CD4-positive, CD25-positive, alpha-beta regulatory T cell (primary cell): ENCODE data around the gene CNTNAP2. TPM values are rescaled to one million over a fixed set of nuclear protein-coding genes. Genes with fewer than 3 reads are reported as not detected.

Source experiments
- ATAC-seq, 2 donors: fragments of 150-1000 bp; cut with Tn5 transposase; one replicate each; pipeline ENCODE4 v1.10.0; 2021; ENCODE audit warnings: low read depth in 2 of 2, moderate number of reproducible peaks in 2 of 2, moderate library complexity in 1 of 2
- DNase-seq, 3 donors: peaks; one replicate each; pipeline versions ENCODE4 v3.0.0 to v3.0.0-alpha.2; 2012 to 2022; ENCODE audit warnings: mixed read lengths in 1 of 3
- H3K27ac ChIP-seq: one replicate; pipeline ENCODE4 v1.7.0; 2013; ENCODE audit warnings: mild to moderate bottlenecking, low read length; ENCODE audit not compliant: insufficient read depth, poor library complexity, severe bottlenecking
- H3K27me3 ChIP-seq: one replicate; pipeline ENCODE4 v1.7.0; 2013; ENCODE audit warnings: low read length; ENCODE audit not compliant: control insufficient read depth, insufficient read depth
- H3K36me3 ChIP-seq: one replicate; pipeline ENCODE4 v1.7.0; 2013; ENCODE audit warnings: mild to moderate bottlenecking, low read length, moderate library complexity; ENCODE audit not compliant: control insufficient read depth, insufficient read depth
- H3K4me1 ChIP-seq: 2 replicates; pipeline ENCODE4 v1.7.0; 2013; ENCODE audit warnings: mild to moderate bottlenecking, low read length; ENCODE audit not compliant: insufficient read depth, control insufficient read depth, poor library complexity, severe bottlenecking
- H3K4me3 ChIP-seq: one replicate; pipeline ENCODE4 v1.7.0; 2013; ENCODE audit warnings: low read depth, mild to moderate bottlenecking, low read length, moderate library complexity
- H3K9me3 ChIP-seq, 2 experiments: 1 replicate in 1 of 2; 2 replicates in 1 of 2; pipeline ENCODE4 v1.7.0; 2013; ENCODE audit warnings: low read length in 2 of 2, mild to moderate bottlenecking in 1 of 2, moderate library complexity in 1 of 2; ENCODE audit not compliant: control insufficient read depth in 2 of 2
- H3K27ac Mint-ChIP-seq, 3 donors: one replicate each; pipeline ENCODE4 v1.8.0; 2020 to 2022; ENCODE audit warnings: mild to moderate bottlenecking in 3 of 3, mixed read lengths in 3 of 3, moderate library complexity in 2 of 3
- H3K27me3 Mint-ChIP-seq: one replicate; pipeline ENCODE4 v1.8.0; 2022; ENCODE audit warnings: mild to moderate bottlenecking, mixed read lengths
- H3K36me3 Mint-ChIP-seq: one replicate; pipeline ENCODE4 v1.8.0; 2020; ENCODE audit warnings: mixed read lengths
- H3K4me1 Mint-ChIP-seq, 4 donors: one replicate each; pipeline ENCODE4 v1.8.0; 2020 to 2022; ENCODE audit warnings: mixed read lengths in 4 of 4, mild to moderate bottlenecking in 1 of 4
- H3K4me3 Mint-ChIP-seq, 4 donors: one replicate each; pipeline ENCODE4 v1.8.0; 2020 to 2022; ENCODE audit warnings: mild to moderate bottlenecking in 4 of 4, mixed read lengths in 4 of 4, moderate library complexity in 3 of 4
- H3K9me3 Mint-ChIP-seq, 7 donors: one replicate each; pipeline ENCODE4 v1.8.0; 2020 to 2022; ENCODE audit warnings: mixed read lengths in 7 of 7, mild to moderate bottlenecking in 3 of 7, moderate library complexity in 2 of 7
- polyA plus RNA-seq, 4 donors: library from polyadenylated mRNA; unstranded; fragments of 300-500 nt; fragmentation: Illumina TruSeq; gene quantifications; one replicate each; pipeline ENCODE4 v1.2.3, GENCODE V29; 2021
- total RNA-seq: library from RNA; stranded (reverse); gene quantifications from one replicate; pipeline ENCODE4 v1.2.3, GENCODE V29; 2022

The CNTNAP2 gene
- total and polyA plus RNA-seq, 5 donors from 2014 or later: 0.02 to 0.15 TPM; not detected in 3

- no peaks in the 10 kb centered on the region for H3K27me3 Mint-ChIP-seq
- peaks cover 0 to 4% of the 10 kb centered on the region in 2 experiments for H3K9me3 ChIP-seq
- H3K27ac ChIP-seq: no peak overlapping the region
- no peak overlapping the region for H3K4me3 ChIP-seq
- no peaks in the 10 kb centered on the region for H3K27me3 ChIP-seq
- no peaks in the 10 kb centered on the region for H3K36me3 ChIP-seq
- peaks cover 3 to 17% (median 12%) of the 10 kb centered on the region in 7 donors for H3K9me3 Mint-ChIP-seq
- H3K27ac Mint-ChIP-seq: no peak overlapping the region
- no peak for ATAC-seq
- H3K4me3 Mint-ChIP-seq: no peak overlapping the region
- no peak for DNase-seq
- H3K4me1 Mint-ChIP-seq: no peaks in the 10 kb centered on the region
- no peaks in the 10 kb centered on the region for H3K4me1 ChIP-seq
- no peaks in the 10 kb centered on the region for H3K36me3 Mint-ChIP-seq
Observed at GRCh38 chr7:147636553-147636952, 1520.0 kb downstream of the CNTNAP2 start.

- no peaks in the 10 kb centered on the region for H3K4me1 Mint-ChIP-seq
- Histone ChIP-seq H3K4me1 (no peaks in the 10 kb centered on the region), H3K4me3 (no peak overlapping the region), H3K27ac (no peak overlapping the region), H3K36me3 (no peaks in the 10 kb centered on the region), H3K9me3 (peaks cover 0 to 2% of the 10 kb centered on the region in 2 experiments), H3K27me3 (no peaks in the 10 kb centered on the region)
- ATAC-seq (no peak), DNase-seq (no peak)
- H3K36me3 Mint-ChIP-seq: no peaks in the 10 kb centered on the region
- H3K4me3 Mint-ChIP-seq: no peak overlapping the region
- no peak overlapping the region for H3K27ac Mint-ChIP-seq
- H3K27me3 Mint-ChIP-seq: no peaks in the 10 kb centered on the region
- H3K9me3 Mint-ChIP-seq: peaks cover 2 to 17% (median 11%) of the 10 kb centered on the region in 7 donors
Observed at GRCh38 chr7:147638566-147638965, 1522.0 kb downstream of the CNTNAP2 start.

DNA sequence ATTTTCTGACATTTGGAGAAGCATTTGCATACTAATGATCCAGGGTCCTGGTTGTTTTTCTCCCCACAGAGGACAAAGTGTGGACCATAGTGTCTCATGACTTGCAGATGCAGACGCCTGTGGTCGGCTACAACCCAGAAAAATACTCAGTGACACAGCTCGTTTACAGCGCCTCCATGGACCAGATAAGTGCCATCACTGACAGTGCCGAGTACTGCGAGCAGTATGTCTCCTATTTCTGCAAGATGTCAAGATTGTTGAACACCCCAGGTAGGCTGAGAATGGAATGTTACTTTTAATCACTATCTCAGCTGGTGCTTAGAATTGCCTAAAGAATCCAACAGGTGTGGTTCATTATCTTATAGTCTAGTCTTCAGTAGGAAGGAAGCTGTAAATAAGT lies 1522.4 kb downstream of the CNTNAP2 start:
- H3K36me3 Mint-ChIP-seq: no peaks in the 10 kb centered on the region

GRCh38 chr7:147639751-147640150 lies 1523.2 kb downstream of the CNTNAP2 start:
- Mint-ChIP-seq H3K27me3 (no peaks in the 10 kb centered on the region), H3K36me3 (no peaks in the 10 kb centered on the region), H3K4me1 (no peaks in the 10 kb centered on the region), H3K9me3 (peaks cover 2 to 17% (median 9%) of the 10 kb centered on the region in 7 donors), H3K4me3 (no peak overlapping the region), H3K27ac (no peak overlapping the region)
- no peak overlapping the region for H3K27ac ChIP-seq
- H3K4me1 ChIP-seq: no peaks in the 10 kb centered on the region
- no peak for ATAC-seq
- no peaks in the 10 kb centered on the region for H3K9me3 ChIP-seq
- no peaks in the 10 kb centered on the region for H3K36me3 ChIP-seq
- no peaks in the 10 kb centered on the region for H3K27me3 ChIP-seq
- no peak overlapping the region for H3K4me3 ChIP-seq
- no peak for DNase-seq

More for the DNA sequence above, 1522.4 kb downstream of the CNTNAP2 start:
- Histone ChIP-seq H3K27ac (no peak overlapping the region), H3K36me3 (no peaks in the 10 kb centered on the region), H3K9me3 (no peaks in the 10 kb centered on the region), H3K4me1 (no peaks in the 10 kb centered on the region), H3K4me3 (no peak overlapping the region), H3K27me3 (no peaks in the 10 kb centered on the region)
- peaks cover 2 to 17% (median 11%) of the 10 kb centered on the region in 7 donors for H3K9me3 Mint-ChIP-seq
- H3K4me1 Mint-ChIP-seq: no peaks in the 10 kb centered on the region
- no peaks in the 10 kb centered on the region for H3K27me3 Mint-ChIP-seq
- no peak overlapping the region for H3K4me3 Mint-ChIP-seq
- H3K27ac Mint-ChIP-seq: no peak overlapping the region
- no peak for ATAC-seq
- no peak for DNase-seq

- Histone ChIP-seq H3K4me3 (no peak overlapping the region), H3K36me3 (no peaks in the 10 kb centered on the region), H3K27ac (no peak overlapping the region), H3K9me3 (no peaks in the 10 kb centered on the region), H3K4me1 (no peaks in the 10 kb centered on the region), H3K27me3 (no peaks in the 10 kb centered on the region)
- no peaks in the 10 kb centered on the region for H3K27me3 Mint-ChIP-seq
- DNase-seq (no peak), ATAC-seq (no peak)
- no peak overlapping the region for H3K27ac Mint-ChIP-seq
- H3K4me3 Mint-ChIP-seq: no peak overlapping the region
- no peaks in the 10 kb centered on the region for H3K4me1 Mint-ChIP-seq
- H3K9me3 Mint-ChIP-seq: peaks cover 4 to 12% (median 10%) of the 10 kb centered on the region in 7 donors
- no peaks in the 10 kb centered on the region for H3K36me3 Mint-ChIP-seq
Observed at GRCh38 chr7:147640821-147641220, 1524.2 kb downstream of the CNTNAP2 start.

GRCh38 chr7:147646568-147646967 lies 1530.0 kb downstream of the CNTNAP2 start:
- Histone ChIP-seq H3K27me3 (no peaks in the 10 kb centered on the region), H3K27ac (no peak overlapping the region), H3K9me3 (no peaks in the 10 kb centered on the region), H3K4me3 (no peak overlapping the region), H3K4me1 (no peaks in the 10 kb centered on the region), H3K36me3 (no peaks in the 10 kb centered on the region)
- Mint-ChIP-seq H3K4me1 (no peaks in the 10 kb centered on the region), H3K27me3 (no peaks in the 10 kb centered on the region), H3K36me3 (no peaks in the 10 kb centered on the region), H3K4me3 (no peak overlapping the region), H3K27ac (no peak overlapping the region), H3K9me3 (peaks cover 2 to 8% (median 4%) of the 10 kb centered on the region in 7 donors)
- DNase-seq (no peak), ATAC-seq (no peak)

GRCh38 chr7:147650991-147651390 lies 1534.4 kb downstream of the CNTNAP2 start:
- ATAC-seq (no peak), DNase-seq (no peak)
- H3K9me3 Mint-ChIP-seq: peaks cover 0 to 8% (median 2%) of the 10 kb centered on the region in 7 donors
- Histone ChIP-seq H3K9me3 (no peaks in the 10 kb centered on the region), H3K4me3 (no peak overlapping the region), H3K27ac (no peak overlapping the region), H3K27me3 (no peaks in the 10 kb centered on the region), H3K36me3 (no peaks in the 10 kb centered on the region), H3K4me1 (no peaks in the 10 kb centered on the region)
- H3K27me3 Mint-ChIP-seq: no peaks in the 10 kb centered on the region
- no peaks in the 10 kb centered on the region for H3K4me1 Mint-ChIP-seq
- H3K4me3 Mint-ChIP-seq: no peak overlapping the region
- H3K36me3 Mint-ChIP-seq: no peaks in the 10 kb centered on the region
- H3K27ac Mint-ChIP-seq: no peak overlapping the region

DNA sequence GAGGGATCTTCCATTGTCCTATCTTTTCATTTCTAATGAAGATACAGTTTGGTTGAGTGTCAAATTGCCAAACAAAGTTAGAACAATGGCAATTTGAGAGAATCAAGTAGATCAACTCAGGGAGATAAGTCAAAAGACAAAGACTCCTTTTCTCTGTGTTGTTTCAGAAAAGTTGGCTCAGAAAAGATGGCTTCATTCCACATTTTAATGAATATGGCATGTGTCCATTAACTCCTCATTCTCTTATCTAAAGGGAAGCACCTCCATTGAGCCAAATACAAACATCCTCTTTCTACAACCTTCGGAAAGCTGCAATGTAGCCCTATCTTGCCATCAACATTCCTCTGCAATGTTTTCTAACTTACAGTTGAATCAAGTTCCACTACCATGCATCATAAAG lies 1535.0 kb downstream of the CNTNAP2 start:
- Mint-ChIP-seq H3K4me3 (no peak overlapping the region), H3K27ac (no peak overlapping the region), H3K9me3 (peaks cover 0 to 10% (median 3%) of the 10 kb centered on the region in 7 donors), H3K4me1 (no peaks in the 10 kb centered on the region), H3K27me3 (no peaks in the 10 kb centered on the region), H3K36me3 (no peaks in the 10 kb centered on the region)
- Histone ChIP-seq H3K27me3 (no peaks in the 10 kb centered on the region), H3K27ac (no peak overlapping the region), H3K9me3 (no peaks in the 10 kb centered on the region), H3K4me3 (no peak overlapping the region), H3K36me3 (no peaks in the 10 kb centered on the region), H3K4me1 (no peaks in the 10 kb centered on the region)
- no peak for DNase-seq
- ATAC-seq: no peak
